GM19239 (cell line): Measurements from ENCODE around the gene CTNNB1.

Source experiments
- DNase-seq: peaks from one replicate; pipeline ENCODE4 v3.0.0; 2011; ENCODE audit warnings: low spot score; ENCODE audit not compliant: insufficient read length
- FAIRE-seq: peaks from 2 replicates; lab custom pipeline; 2011; peaks lifted over from hg19 to GRCh38; lab: Jason Lieb, UNC

The CTNNB1 gene

GRCh38 chr3:41198950-41199865, at the start of gene CTNNB1:
CTNNB1 (plus strand) TSS chr3:41199505; CDS start chr3:41224069, 24,564 bp downstream.
- peak; percentile 54 for DNase-seq
- FAIRE-seq: peak; percentile 76

GRCh38 chr3:41155834-41156233, 43.5 kb upstream of the CTNNB1 start:
- FAIRE-seq: no peak
- no peak for DNase-seq

- FAIRE-seq (no peak), DNase-seq (no peak)
Measured at GRCh38 chr3:41158947-41159346, 40.4 kb upstream of the CTNNB1 start.

- DNase-seq (no peak), FAIRE-seq (no peak)
Measured at GRCh38 chr3:41159588-41160189, 39.6 kb upstream of the CTNNB1 start.

GRCh38 chr3:41162541-41162940, 36.8 kb upstream of the CTNNB1 start:
- DNase-seq (no peak), FAIRE-seq (no peak)

- no peak for FAIRE-seq
- DNase-seq: no peak
Measured at GRCh38 chr3:41163006-41163405, 36.3 kb upstream of the CTNNB1 start.

- FAIRE-seq (no peak), DNase-seq (no peak)
Measured at GRCh38 chr3:41163421-41163820, 35.9 kb upstream of the CTNNB1 start.

GRCh38 chr3:41164777-41165176, 34.5 kb upstream of the CTNNB1 start:
- FAIRE-seq (no peak), DNase-seq (no peak)

GRCh38 chr3:41167722-41168497, 31.4 kb upstream of the CTNNB1 start:
- no peak for DNase-seq
- FAIRE-seq: no peak

GRCh38 chr3:41169023-41169422, 30.3 kb upstream of the CTNNB1 start:
- FAIRE-seq (no peak), DNase-seq (no peak)

- FAIRE-seq (no peak), DNase-seq (no peak)
Measured at GRCh38 chr3:41173926-41174885, 25.1 kb upstream of the CTNNB1 start.

GRCh38 chr3:41175365-41175764, 23.9 kb upstream of the CTNNB1 start:
- DNase-seq: no peak
- FAIRE-seq: no peak

- FAIRE-seq: no peak
Measured at GRCh38 chr3:41176596-41176995, 22.7 kb upstream of the CTNNB1 start.

GRCh38 chr3:41178576-41178975, 20.7 kb upstream of the CTNNB1 start:
- no peak for DNase-seq
- no peak for FAIRE-seq

More at GRCh38 chr3:41176596-41176995, 22.7 kb upstream of the CTNNB1 start:
- DNase-seq: no peak

- FAIRE-seq: no peak
- DNase-seq: no peak
Measured at GRCh38 chr3:41180396-41180795, 18.9 kb upstream of the CTNNB1 start.

- no peak for DNase-seq
Measured at GRCh38 chr3:41182504-41183059, 16.7 kb upstream of the CTNNB1 start.

GRCh38 chr3:41184394-41184793, 14.9 kb upstream of the CTNNB1 start:
- DNase-seq: no peak
- no peak for FAIRE-seq

More at GRCh38 chr3:41182504-41183059, 16.7 kb upstream of the CTNNB1 start:
- no peak for FAIRE-seq

GRCh38 chr3:41186297-41186696, 13.0 kb upstream of the CTNNB1 start:
- DNase-seq (no peak), FAIRE-seq (no peak)

- DNase-seq (no peak), FAIRE-seq (no peak)
Measured at GRCh38 chr3:41188306-41188705, 11.0 kb upstream of the CTNNB1 start.
